HG03060 (cell line): ENCODE data around the gene ANKRD52.
"Not testable (repeated sequence)": the region's sequence is repeated elsewhere in the genome, so short reads cannot be mapped to it uniquely, and the experiment has no call there.

Experiments used
- ATAC-seq: cut with Tn5 transposase; IDR thresholded peaks from one replicate; pipeline ENCODE4 v1.9.1; 2021; ENCODE audit warnings: low read depth, moderate number of reproducible peaks; ENCODE audit not compliant: unreplicated experiment

The ANKRD52 gene

DNA sequence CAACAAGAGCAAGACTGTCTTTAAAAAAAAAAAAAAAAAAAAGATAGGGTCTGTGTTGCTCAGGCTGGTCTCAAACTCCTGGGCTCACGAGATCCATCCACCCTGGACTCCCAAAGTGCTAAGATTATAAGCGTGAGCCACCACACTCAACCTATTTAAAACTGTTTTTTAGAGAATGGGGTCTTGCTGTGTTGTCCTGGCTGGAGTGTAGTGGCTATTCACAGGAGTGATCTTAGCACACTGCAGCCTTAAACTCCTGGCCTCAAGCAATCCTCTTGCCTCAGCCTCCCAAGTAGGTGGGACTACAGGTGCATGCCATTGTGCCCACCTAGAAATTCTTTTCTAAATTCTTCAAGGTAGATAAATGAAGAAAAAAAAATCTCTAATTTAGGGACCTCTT lies 16.1 kb upstream of the ANKRD52 start:
- ATAC-seq: no peak

DNA sequence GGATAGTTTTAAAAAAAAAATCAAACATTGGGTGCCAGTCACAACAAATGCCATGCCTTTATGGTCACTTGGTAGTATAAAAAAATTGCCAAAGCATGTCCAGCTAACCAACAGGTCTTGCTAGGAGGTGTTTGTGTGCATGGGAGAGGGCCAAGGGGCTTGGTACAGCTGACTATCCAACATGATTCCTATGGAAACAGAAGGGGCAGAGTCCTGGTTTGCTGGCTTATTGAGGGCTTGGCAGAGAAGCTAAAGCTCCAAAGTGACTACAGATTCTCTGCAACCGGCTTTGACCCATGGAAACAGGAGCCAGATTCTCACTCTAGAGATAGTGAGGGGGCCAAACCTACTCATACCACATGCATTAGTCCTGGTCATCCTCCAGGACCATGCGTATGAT lies 14.3 kb upstream of the ANKRD52 start:
- not testable (repeated sequence) for ATAC-seq

DNA sequence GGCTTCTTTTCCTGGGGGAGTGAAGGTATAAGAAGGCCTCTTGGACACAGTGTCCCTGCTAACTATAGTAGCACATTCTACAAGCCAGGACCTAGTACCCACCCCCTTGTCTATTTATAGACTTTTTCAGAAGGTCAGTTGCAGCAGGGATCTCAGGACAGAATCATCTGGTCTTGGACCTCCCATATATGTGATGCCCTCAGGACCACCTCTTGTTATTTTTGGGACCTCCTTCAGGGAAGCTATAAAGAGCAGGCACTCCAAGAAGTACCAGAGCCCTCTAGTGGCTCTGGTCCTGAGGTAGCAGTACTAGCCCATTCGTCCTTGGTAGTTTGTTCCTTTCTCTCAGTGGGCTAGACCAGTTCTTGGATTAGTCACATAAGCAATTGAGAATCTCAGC lies 12.8 kb upstream of the ANKRD52 start:
- ATAC-seq: no peak

DNA sequence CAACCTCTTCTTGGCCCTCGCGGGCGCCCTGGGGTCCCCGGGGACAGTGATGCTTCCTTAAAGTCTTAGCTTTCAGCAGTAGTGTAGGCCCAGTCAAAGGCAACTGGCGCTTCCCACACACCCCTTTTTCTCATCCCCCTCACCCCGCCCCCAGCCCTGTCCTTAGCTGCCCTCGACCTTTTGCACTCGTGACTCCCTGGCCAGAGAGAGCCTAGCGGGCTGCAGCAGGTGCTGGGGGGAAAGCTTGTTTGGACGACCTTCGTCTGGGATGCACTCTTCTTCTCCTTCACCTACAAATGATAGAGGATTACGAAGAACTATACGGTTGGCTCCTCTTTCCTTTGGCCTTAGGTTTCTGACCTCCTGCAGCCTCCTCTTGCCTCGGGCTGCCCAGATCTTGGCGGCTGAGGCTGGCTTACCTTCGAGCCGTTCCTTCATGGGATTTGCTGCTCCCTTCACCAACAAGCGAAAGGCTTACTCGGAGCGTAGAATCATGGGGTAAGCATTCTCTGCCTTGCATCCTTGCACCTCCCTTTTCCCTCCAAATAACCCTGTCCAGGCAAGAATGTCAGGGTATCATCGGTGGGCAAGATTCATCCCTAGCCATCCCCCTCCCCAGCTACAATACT lies 9.4 kb upstream of the ANKRD52 start:
- ATAC-seq: peak; percentile 14

DNA sequence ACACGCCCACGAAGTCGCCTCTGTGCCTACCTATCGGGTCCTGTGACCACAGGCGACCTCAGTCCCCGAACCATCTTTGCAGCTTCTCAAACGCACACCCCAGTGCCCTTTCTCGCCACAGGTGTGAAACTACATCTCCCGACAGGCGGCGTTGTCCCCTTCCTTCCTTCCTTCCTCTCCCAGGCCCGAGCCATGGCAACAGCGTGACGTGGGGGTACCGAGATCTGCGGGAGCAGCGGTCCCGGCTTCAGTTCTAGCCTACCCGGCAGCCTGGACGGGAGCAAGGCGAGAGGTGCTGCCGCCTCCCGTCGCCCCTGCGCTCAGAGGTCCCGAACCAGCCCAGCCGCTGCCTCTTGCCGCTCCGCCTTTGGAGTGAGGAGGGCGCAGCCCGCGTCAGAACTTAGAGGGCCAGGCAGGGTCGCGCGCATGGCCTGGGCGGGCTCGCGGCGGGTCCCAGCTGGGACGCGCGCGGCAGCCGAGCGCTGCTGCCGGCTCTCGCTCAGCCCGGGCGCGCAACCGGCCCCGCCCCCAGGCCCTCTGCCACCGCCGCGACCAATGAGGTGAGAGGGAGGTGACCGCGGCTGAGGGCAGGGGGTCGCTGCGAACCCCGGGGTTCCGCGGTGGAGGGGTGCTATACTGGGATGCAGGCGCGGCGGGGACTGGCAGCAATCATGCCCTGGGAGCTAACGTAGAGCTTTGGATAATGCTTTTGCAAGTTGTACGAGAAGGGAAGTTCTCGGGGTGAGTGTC lies 8.7 kb upstream of the ANKRD52 start, which contains the start of gene COQ10A:
TSS of gene COQ10A (plus strand) at position 250 of the 750 bp plus-strand sequence. CDS start at position 427, 177 bp downstream.
- ATAC-seq: peak; percentile 45

DNA sequence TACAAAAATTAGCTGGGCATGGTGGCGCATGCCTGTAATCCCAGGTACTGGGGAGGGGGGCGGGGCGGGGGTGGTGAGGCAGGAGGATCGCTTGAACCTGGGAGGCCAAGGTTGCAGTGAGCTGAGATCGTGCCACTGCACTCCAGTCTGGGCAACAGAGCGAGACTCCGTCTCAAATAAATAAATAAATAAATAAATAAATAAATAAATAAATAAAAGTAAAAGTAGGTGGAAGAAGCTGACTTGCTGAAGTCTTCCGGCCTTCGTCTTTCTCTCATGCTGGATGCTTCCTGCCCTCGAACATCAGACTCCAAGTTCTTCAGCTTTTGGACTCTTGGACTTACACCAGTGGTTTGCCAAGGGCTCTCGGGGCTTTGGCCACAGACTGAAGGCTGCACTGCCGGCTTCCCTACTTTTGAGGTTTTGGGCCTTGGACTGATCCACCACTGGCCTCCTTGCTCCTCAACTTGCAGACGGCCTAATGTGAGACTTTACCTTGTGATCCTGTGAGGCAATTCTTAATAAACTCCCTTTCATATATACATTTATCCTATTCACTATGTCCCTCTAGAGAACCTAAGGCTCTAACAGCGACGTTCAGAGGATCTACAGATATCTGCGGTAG lies 8.0 kb upstream of the ANKRD52 start:
- ATAC-seq: not testable (repeated sequence)

DNA sequence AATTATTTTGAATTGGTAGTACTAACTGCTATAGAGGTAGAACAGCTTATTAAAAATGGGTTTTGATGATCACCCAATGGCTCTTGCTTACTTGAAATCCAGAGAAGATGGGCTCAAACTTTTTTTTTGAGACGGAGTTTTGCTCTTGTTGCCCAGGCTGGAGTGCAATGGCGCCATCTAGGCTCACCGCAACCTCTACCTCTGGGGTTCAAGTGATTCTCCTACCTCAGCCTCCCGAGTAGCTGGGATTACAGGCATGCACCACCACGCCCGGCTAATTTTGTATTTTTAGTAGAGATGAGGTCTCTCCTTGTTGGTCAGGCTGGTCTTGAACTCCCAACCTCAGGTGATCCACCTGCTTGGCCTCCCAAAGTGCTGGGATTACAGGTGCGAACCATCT lies 4.8 kb upstream of the ANKRD52 start:
- not testable (repeated sequence) for ATAC-seq

DNA sequence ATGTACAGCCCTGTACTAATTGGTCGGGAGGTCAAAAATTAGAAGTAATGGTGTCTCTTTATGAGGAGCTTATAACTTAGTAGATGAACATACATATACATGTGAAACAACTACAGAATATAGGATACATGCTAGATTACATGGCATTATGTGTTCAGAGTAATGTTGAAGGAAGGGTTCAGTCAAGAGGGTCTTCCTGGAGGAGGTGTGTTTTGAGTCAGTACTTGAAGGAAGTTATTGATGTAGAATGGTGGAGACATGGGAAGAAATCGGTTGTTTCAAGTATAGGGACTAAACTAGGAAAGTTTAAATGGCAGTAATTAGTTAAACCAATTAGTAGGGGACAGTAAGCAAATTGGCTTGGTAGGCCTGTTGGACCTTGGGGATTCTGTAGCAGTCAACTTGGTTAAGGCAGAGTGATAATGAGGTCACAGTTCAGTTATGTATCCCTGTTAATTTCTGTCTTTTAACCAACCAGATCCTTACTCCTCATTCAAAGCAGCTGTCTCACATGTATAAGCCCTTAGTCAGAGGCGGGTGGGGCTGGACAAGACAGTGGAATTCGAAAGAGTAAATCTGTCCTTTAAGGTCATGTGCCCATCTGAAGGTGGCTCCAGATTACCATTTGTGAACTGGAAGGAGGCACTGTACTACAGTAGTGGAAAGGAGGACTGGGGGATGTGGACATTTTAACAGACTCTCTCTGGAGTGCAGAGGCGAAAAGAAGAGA lies 3.5 kb upstream of the ANKRD52 start:
- no peak for ATAC-seq

DNA sequence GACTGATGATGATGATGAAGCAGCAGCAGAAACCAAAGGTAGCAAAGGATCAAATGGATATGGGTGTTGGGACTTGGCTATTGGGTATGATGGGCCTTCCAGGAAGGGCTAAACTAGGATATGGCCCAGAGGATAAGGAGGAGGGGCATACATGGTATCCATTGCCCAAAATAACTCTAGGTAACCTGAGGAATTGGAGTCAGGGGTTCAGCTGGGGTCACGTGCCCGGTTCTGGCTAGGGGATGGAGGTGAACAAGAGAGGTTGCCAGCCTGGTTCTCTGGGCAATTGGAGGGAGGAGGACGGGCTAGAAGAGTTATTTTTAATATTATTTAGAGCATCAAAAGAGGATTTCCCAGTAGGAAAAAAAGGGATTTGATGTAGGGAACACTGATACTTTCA lies 2.7 kb upstream of the ANKRD52 start:
- no peak for ATAC-seq

DNA sequence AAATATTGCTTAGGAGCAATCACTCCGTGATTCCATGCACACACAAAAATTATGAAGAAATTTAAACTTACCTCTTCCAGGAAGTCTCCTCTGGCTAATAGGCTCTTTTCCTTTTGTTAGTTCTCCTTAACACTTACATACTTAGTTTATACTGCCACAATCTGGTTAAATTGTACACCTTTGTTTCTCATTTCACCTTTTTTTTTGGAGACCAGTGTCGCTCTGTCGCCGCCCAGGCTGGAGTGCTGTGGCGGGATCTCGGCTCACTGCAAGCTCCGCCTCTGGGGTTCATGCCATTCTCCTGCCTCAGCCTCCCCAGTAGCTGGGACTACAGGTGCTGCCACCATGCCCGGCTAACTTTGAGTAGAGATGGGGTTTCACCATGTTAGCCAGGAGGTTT lies 2.2 kb upstream of the ANKRD52 start:
- ATAC-seq: no peak

DNA sequence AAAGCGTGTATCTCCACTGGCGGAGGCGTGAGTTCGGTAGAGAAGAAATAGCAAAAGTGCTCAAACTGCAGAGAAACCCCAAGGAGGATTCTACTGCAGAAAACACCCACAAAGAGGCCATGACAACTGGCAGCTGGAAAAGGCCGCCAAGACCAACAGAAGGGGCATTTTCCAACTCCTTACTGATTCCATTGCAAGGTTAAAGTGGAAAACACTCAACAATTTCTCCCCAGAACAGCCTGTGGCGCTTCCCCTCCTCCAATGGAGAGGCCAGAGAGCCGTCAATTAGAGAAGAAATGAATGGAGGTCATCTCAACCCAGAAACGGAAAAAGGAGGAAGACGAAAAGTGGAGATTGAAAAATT lies 618 bp upstream of the ANKRD52 start:
- ATAC-seq: no peak

DNA sequence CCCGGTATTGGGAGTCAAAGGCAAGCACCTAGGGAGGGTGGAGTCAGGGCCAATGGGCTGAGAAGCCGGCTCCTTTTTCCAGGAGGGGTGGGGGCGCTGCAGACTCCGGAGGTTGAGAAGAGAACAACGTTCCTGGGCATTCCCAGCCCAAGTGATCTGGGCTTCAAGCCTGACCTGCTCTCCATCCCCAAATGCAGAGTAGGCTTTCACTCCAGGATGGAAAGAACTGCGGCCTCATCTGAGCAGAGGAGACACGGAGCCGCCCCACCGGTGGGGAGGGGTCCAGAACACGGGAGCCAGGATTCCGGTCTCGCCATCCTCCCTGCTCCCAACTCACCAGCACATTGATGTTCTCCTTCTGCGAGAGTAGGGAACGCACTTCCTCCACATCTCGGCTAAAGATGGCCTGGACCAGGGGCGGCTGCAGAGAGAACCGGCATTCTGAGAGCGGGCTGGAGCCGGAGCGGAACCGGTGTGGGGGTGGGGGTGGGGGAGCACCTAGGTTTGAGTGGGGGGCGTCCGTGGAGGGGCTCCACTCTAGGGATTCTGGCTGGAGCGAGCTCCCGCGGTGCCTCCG lies 605 bp downstream of the ANKRD52 start:
- no peak for ATAC-seq

DNA sequence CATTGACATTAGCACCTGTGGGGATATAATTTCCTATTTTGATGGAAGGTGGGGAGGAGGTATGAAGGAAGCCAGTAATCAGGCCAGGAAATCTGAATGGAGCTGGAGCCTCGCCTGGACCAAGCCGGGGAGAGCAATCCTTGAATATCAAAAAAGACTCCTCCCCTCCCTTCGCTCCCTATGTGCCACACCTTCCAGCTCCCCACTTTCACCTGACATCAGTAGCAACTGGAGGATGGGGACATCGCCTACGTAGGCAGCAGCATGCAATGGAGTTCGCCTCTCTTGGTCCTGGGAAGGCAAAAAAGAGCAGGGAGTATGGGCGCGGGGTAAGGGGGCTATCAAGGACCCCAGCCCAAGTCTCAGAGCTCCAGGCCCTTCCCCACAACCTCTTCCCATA lies 1.1 kb downstream of the ANKRD52 start:
- ATAC-seq: no peak

DNA sequence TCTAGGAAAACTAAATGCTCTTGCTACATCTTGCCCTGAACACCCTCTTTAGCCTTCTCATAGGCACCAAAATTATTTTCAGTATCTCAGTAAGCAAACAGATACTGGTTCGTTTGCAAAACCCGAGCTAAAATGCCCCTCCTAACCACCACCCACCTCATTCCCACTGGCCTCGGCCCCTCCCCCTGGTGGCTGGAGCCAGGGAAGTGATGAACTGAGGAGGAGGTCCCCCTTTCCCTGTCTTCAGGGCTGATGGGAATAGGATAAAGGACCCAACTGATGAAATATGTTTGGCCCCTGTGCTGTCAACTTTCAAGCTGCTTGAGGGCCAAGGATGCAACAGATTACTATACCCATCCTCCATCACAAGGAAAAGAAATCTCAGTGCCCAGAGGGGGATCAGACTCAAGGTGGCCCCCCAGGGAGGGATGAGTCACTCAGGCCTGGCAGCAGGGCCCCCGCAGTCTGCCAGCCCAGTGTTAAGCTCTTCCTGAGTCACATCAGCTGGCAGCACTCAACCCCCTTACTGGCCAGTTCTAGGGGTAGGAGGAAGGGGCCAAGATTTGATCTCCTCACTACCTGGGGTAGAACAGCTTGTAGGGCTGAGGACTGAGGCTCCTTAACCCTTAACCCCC lies 1.7 kb downstream of the ANKRD52 start:
- ATAC-seq: no peak

DNA sequence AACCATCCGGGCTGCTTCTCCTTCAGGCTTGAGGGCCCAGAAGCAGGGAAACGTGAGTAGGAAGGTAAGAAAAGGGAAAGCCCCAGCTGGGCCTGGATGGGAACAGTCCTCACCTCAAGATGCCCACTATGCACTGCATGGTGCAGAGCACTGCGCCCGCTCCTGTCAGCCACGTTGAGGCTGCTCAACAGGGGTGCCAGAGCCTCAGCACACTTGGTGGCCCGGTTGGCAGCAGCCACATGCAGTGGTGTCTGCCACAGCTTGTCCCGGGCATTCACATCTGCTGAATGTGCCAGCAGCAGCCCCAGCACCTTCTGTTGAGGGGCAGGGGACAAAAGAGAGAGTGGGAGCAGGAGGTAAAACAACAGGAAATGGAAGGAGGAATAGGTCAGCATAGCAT lies 2.5 kb downstream of the ANKRD52 start:
- no peak for ATAC-seq

DNA sequence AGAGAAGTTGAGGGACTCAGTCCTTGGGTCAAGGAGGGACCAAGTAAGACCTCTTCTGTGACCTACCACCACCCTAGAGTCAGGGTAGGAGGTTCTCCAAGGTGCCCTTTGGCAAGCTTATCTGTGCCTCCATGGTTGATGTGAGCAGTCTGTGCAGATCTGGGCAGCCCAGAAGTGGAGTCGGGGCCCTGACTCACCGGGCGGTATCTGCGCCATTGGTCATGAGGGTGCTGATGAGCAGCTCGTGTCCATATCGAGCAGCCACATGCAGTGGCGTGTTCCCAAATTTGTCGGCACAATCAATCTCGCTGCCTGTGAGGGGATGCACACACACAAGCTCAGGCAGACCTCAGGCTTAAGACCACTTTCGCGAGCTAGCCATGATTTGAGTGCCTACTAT lies 5.1 kb downstream of the ANKRD52 start:
- no peak for ATAC-seq

DNA sequence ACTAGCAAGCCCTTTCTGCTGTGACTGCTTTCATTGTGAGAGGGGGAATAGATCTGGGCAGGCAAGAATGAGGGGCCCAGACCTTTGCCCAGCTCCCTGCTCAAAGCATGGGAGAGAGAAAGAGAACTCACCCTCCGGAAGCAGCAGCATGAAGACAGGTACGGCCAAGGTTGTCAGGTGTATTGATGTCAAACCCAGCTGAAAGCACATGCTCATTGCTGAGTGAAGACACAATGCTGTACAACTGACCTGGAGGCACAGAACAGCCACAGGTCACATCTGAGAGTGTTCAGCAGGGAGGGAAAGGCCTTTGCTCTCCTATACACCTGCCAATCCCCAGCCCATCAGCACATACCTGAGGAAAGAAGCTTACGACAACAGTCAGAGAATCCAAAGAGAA lies 5.5 kb downstream of the ANKRD52 start:
- ATAC-seq: no peak

DNA sequence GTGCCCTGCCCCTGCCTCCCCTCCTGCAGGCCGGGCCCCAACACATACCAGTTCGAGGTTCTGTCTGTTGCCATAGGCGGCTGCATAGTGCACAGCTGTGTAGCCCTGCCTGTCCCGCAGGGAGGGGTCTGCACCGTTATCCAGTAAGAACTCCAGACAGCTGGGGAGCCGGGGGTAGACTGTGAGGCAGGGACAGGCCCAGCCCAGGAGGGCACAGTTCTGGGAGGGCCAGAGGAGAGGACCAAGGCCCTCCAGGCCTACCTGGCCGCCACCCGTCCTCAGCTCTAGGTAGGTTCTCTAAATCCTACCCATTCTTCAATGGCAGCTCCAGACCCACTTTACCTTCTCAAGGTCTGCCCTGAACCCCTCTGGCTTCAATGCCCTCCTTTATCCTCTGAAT lies 9.5 kb downstream of the ANKRD52 start:
- ATAC-seq: no peak

DNA sequence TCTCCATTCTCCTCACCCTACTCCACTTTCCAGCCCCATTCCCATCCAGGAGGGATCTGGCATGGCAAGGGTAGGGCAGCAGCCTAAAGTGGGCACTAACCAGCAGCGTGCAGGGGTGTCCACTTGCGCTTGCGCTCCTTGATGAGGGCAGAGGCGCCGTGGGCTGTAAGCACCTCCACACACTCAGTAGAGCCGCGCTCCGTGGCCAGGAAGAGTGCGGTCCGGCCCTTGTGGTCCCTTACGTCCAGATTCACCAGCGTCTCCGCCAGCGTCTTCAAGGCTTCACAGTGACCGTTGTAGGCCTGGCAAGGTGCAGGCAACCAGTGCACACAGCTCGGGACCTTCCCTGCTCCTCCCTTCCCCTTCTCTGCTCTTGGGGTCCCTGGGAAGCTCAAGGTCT lies 10.3 kb downstream of the ANKRD52 start:
- ATAC-seq: no peak

DNA sequence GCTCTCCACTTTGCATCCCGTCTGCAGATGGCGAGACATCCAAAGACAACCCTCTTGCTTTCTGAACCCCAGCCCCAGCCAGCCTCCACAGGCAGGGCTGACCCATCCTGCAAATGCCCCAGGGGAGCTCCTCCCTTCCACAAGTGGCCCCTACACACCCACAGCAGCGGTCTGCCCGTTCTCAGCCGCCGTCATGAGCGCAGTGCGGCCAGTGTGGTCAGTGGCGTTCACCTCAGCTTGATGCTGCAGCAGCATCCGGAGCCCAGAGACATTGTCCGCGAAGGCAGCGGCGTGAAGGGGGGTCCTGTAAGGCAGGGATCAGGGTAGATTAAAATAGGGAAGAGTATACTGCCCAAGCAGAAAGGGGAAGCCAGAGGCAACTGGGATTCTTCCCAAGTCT lies 13.7 kb downstream of the ANKRD52 start:
- no peak for ATAC-seq
